ENCODE data around the gene EPS8L2. TPM values are rescaled to one million over a fixed set of nuclear protein-coding genes. Genes with fewer than 3 reads are reported as not detected.
"Not testable (repeated sequence)": the region's sequence is repeated elsewhere in the genome, so short reads cannot be mapped to it uniquely, and the experiment has no call there.

The EPS8L2 gene
- total and polyA plus RNA-seq, 2 experiments from 2014 or later: 157 to 310 TPM

GRCh38 chr11:728901-729491 is 23.0 kb downstream of the EPS8L2 start:
- Histone ChIP-seq H3K9me2 (replicated peaks; ENCODE audit: insufficient read depth) (no peaks in the 10 kb centered on the region), H3K4me2 (no peak overlapping the region), H3K4me1 (ENCODE audit: insufficient read depth) (peaks cover 23% of the 10 kb centered on the region), H3K27ac (no peak overlapping the region), H4K20me1 (ENCODE audit: insufficient read depth, poor library complexity, severe bottlenecking) (no peaks in the 10 kb centered on the region), H3K36me3 (replicated peaks; ENCODE audit: insufficient read depth, low read depth) (no peaks in the 10 kb centered on the region), H3K9me3 (ENCODE audit: low read depth) (no peaks in the 10 kb centered on the region), H3K79me2 (no peaks in the 10 kb centered on the region), H3K4me3 (no peak overlapping the region), H3K27me3 (no peaks in the 10 kb centered on the region), H2AFZ (no peak overlapping the region)
- TF ChIP-seq EZH2 (IDR thresholded peaks at IDR 0.05; ENCODE audit: borderline replicate concordance) (no peak), EZH2phosphoT487 (IDR thresholded peaks at IDR 0.05; ENCODE audit: low read depth, severe bottlenecking, unreplicated experiment) (no peak), CTCF (IDR thresholded peaks at IDR 0.05; ENCODE audit: poor library complexity) (no peak)
- no peak for DNase-seq (ENCODE audit: low spot score)
- WGBS (ENCODE audit: low lambda C conversion rate, missing lambda C conversion rate): 90% methylated on average over 15 of the region's 15 CpGs

GRCh38 chr11:729492-730074 is 23.6 kb downstream of the EPS8L2 start:
- no peak overlapping the region for H2AFZ ChIP-seq
- no peaks in the 10 kb centered on the region for H4K20me1 ChIP-seq (ENCODE audit: insufficient read depth, poor library complexity, severe bottlenecking)
- 67% methylated on average over 17 of the region's 17 CpGs for WGBS (ENCODE audit: low lambda C conversion rate, missing lambda C conversion rate)
- H3K9me2 ChIP-seq (replicated peaks; ENCODE audit: insufficient read depth): no peaks in the 10 kb centered on the region
- H3K9me3 ChIP-seq (ENCODE audit: low read depth): no peaks in the 10 kb centered on the region
- peaks cover 23% of the 10 kb centered on the region for H3K4me1 ChIP-seq (ENCODE audit: insufficient read depth)
- TF ChIP-seq EZH2 (IDR thresholded peaks at IDR 0.05; ENCODE audit: borderline replicate concordance): no peak
- no peak for TF ChIP-seq CTCF (IDR thresholded peaks at IDR 0.05; ENCODE audit: poor library complexity)
- TF ChIP-seq EZH2phosphoT487 (IDR thresholded peaks at IDR 0.05; ENCODE audit: low read depth, severe bottlenecking, unreplicated experiment): no peak
- H3K4me3 ChIP-seq: no peak overlapping the region
- no peaks in the 10 kb centered on the region for H3K79me2 ChIP-seq
- no peaks in the 10 kb centered on the region for H3K27me3 ChIP-seq
- DNase-seq (ENCODE audit: low spot score): no peak
- H3K27ac ChIP-seq: no peak overlapping the region
- no peaks in the 10 kb centered on the region for H3K36me3 ChIP-seq (replicated peaks; ENCODE audit: insufficient read depth, low read depth)
- H3K4me2 ChIP-seq: no peak overlapping the region

- no peak overlapping the region for H3K4me2 ChIP-seq
- H3K9me3 ChIP-seq (ENCODE audit: low read depth): no peaks in the 10 kb centered on the region
- H2AFZ ChIP-seq: no peak overlapping the region
- no peaks in the 10 kb centered on the region for H4K20me1 ChIP-seq (ENCODE audit: insufficient read depth, poor library complexity, severe bottlenecking)
- TF ChIP-seq EZH2 (IDR thresholded peaks at IDR 0.05; ENCODE audit: borderline replicate concordance) (no peak), EZH2phosphoT487 (IDR thresholded peaks at IDR 0.05; ENCODE audit: low read depth, severe bottlenecking, unreplicated experiment) (no peak), CTCF (IDR thresholded peaks at IDR 0.05; ENCODE audit: poor library complexity) (no peak)
- H3K9me2 ChIP-seq (replicated peaks; ENCODE audit: insufficient read depth): no peaks in the 10 kb centered on the region
- H3K27me3 ChIP-seq: no peaks in the 10 kb centered on the region
- no peaks in the 10 kb centered on the region for H3K79me2 ChIP-seq
- H3K36me3 ChIP-seq (replicated peaks; ENCODE audit: insufficient read depth, low read depth): no peaks in the 10 kb centered on the region
- no peak for DNase-seq (ENCODE audit: low spot score)
- no peak overlapping the region for H3K27ac ChIP-seq
- H3K4me3 ChIP-seq: no peak overlapping the region
- 93% methylated on average over 20 of the region's 20 CpGs for WGBS (ENCODE audit: low lambda C conversion rate, missing lambda C conversion rate)
- H3K4me1 ChIP-seq (ENCODE audit: insufficient read depth): peaks cover 1% of the 10 kb centered on the region
Observed at GRCh38 chr11:733072-733471, 27.0 kb downstream of the EPS8L2 start.

- not testable (repeated sequence) for H3K79me2 ChIP-seq; H3K9me2 ChIP-seq (replicated peaks; ENCODE audit: insufficient read depth); H3K27ac ChIP-seq; H3K4me1 ChIP-seq (ENCODE audit: insufficient read depth); H3K36me3 ChIP-seq (replicated peaks; ENCODE audit: insufficient read depth, low read depth); H3K27me3 ChIP-seq; H4K20me1 ChIP-seq (ENCODE audit: insufficient read depth, poor library complexity, severe bottlenecking); H3K4me3 ChIP-seq; H3K4me2 ChIP-seq; H3K9me3 ChIP-seq (ENCODE audit: low read depth); H2AFZ ChIP-seq; DNase-seq (ENCODE audit: low spot score)
- over 99% methylated on average over 10 of the region's 26 CpGs for WGBS (ENCODE audit: low lambda C conversion rate, missing lambda C conversion rate)
Observed at GRCh38 chr11:734541-734940, 28.5 kb downstream of the EPS8L2 start.

All from hepatocyte (in vitro differentiated cells).